Cardiac muscle cell (in vitro differentiated cells and primary cell): ENCODE data around the gene FAM185A. TPM values are rescaled to one million over a fixed set of nuclear protein-coding genes. Genes with fewer than 3 reads are reported as not detected.
"Not testable (repeated sequence)": the region's sequence is repeated elsewhere in the genome, so short reads cannot be mapped to it uniquely, and the experiment has no call there.

Experiments
- DNase-seq, 2 donors: peaks; one replicate each; pipeline versions ENCODE4 v3.0.0 to v3.0.0-alpha.2; 2010 to 2017; ENCODE audit warnings: low read depth in 1 of 2, low spot score in 1 of 2
- H3K27ac ChIP-seq: fragments of 200-600 bp; sonication (generic); 2 replicates; pipeline ENCODE4 v1.5.1; 2016
- H3K27me3 ChIP-seq: fragments of 200-600 bp; sonication (generic); 2 replicates; pipeline ENCODE4 v1.6.0; 2016; ENCODE audit warnings: control low read depth
- H3K36me3 ChIP-seq: fragments of 200-600 bp; sonication (generic); 2 replicates; pipeline ENCODE4 v1.5.1; 2016; ENCODE audit warnings: control low read depth
- H3K4me1 ChIP-seq: fragments of 200-600 bp; sonication (generic); 2 replicates; pipeline ENCODE4 v1.8.1; 2017; ENCODE audit warnings: low read depth, mild to moderate bottlenecking, mixed run types
- H3K4me3 ChIP-seq: fragments of 200-600 bp; sonication (generic); 2 replicates; pipeline ENCODE4 v1.5.1; 2016; ENCODE audit warnings: mild to moderate bottlenecking
- H3K9me3 ChIP-seq: fragments of 200-600 bp; sonication (generic); 2 replicates; pipeline ENCODE4 v1.5.1; 2017; ENCODE audit warnings: low read depth, mild to moderate bottlenecking, control low read depth
- polyA plus RNA-seq: library from polyadenylated mRNA; unstranded; fragments of >200 nt; fragmentation: Nextera tagmentation; extraction: Ambion mirVana; gene quantifications from 2 replicates; pipeline ENCODE4 v1.2.1, GENCODE V29; 2016
- total RNA-seq: library from RNA; depleted of rRNA; stranded (reverse); fragments of >200 nt; gene quantifications from 2 replicates; pipeline ENCODE4 v1.2.3, GENCODE V29; 2016
- TF ChIP-seq, protein P1 (sequence below): IDR thresholded peaks from 2 replicates; pipeline ENCODE4 v1.5.1; 2012; ENCODE audit warnings: low read depth, mild to moderate bottlenecking, low read length

The FAM185A gene
- total and polyA plus RNA-seq, 2 experiments from 2014 or later, result 10.5 to 32.4 TPM

DNA sequence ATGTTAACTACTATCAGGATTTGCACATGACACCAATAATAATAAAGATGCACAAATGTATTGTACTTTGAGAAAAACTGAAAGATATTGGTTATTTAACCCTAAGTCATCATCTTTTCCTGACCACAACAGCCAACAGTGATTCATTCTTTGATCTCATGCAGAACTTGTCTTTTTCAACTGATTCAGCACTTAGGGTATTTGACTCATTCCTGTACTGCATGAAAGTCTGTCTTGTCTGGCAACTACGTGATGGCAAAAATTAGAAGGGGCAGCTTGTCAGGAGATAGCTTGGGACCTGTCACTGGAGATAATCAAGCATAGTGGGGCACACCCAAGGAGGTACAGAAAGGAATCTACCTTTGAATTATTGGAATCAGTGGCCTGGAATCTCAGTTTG is 86.2 kb downstream of the FAM185A start:
- TF ChIP-seq, protein P1, sequence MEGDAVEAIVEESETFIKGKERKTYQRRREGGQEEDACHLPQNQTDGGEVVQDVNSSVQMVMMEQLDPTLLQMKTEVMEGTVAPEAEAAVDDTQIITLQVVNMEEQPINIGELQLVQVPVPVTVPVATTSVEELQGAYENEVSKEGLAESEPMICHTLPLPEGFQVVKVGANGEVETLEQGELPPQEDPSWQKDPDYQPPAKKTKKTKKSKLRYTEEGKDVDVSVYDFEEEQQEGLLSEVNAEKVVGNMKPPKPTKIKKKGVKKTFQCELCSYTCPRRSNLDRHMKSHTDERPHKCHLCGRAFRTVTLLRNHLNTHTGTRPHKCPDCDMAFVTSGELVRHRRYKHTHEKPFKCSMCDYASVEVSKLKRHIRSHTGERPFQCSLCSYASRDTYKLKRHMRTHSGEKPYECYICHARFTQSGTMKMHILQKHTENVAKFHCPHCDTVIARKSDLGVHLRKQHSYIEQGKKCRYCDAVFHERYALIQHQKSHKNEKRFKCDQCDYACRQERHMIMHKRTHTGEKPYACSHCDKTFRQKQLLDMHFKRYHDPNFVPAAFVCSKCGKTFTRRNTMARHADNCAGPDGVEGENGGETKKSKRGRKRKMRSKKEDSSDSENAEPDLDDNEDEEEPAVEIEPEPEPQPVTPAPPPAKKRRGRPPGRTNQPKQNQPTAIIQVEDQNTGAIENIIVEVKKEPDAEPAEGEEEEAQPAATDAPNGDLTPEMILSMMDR, result no peak
- no peaks in the 10 kb centered on the region for H3K36me3 ChIP-seq
- H3K4me1 ChIP-seq, result no peaks in the 10 kb centered on the region
- no peak overlapping the region for H3K27ac ChIP-seq
- DNase-seq, result peak in 1 of 2 donors; percentile 63
- H3K9me3 ChIP-seq, result no peaks in the 10 kb centered on the region
- H3K4me3 ChIP-seq, result no peak overlapping the region
- H3K27me3 ChIP-seq, result no peaks in the 10 kb centered on the region

DNA sequence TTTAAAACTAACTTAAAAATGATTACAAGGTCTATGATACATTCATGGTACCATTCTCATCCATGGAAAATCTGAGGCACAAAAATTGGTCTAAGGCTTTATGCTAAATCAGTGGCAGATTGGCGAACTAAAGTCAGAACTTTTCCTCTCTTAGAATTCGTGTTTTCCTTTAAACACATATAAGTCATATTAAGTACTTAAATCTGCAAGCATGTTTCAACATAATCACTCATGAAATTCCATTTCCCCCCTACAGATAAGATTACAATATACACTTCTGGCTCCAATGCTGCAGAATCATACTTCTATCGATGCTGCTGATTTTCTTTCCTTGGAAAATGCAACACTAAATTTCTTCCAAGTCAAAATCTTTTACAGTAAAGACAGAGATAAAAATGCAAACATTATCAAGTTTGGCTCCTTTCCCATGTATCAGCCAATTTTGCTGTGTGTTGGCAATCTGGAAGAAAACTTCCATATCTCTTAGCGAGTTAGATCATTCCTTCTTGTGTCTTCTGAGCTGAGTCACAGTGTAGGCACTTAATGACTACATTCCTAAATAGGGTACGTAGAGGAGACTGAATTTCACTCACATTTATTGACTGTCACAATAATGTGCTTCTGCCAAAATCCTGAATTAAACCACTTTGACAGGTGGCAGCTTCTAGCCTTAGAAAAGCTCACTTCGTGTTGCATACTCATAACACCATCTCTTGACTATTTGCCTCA is 87.6 kb downstream of the FAM185A start:
- no peaks in the 10 kb centered on the region for H3K4me1 ChIP-seq
- no peak overlapping the region for H3K27ac ChIP-seq
- H3K9me3 ChIP-seq, result no peaks in the 10 kb centered on the region
- H3K4me3 ChIP-seq, result no peak overlapping the region
- H3K36me3 ChIP-seq, result no peaks in the 10 kb centered on the region
- DNase-seq, result peak in 1 of 2 donors; percentile 89
- TF ChIP-seq, protein P1, result no peak
- no peaks in the 10 kb centered on the region for H3K27me3 ChIP-seq

DNA sequence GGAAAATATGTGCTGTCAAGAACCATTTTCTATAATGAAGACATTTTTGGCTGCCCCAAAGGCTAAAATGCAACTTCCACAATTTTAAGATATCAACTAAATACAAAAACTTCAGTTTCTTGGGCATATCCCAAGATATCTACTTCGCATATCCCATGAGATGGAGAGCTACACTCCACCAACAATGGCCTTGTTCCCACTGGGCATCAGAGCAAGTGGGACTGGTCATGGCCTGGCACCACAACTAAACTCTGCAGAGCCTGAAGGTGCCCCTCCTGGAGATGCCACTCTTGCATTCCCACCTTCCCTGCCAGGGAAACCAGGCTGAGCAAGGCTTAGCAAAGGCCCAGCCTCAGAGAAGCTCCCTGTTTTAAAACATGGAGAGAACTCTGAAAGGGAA is 88.2 kb downstream of the FAM185A start:
- Histone ChIP-seq H3K27ac (no peak overlapping the region), H3K9me3 (no peaks in the 10 kb centered on the region), H3K4me1 (no peaks in the 10 kb centered on the region), H3K27me3 (no peaks in the 10 kb centered on the region), H3K4me3 (no peak overlapping the region), H3K36me3 (no peaks in the 10 kb centered on the region)
- DNase-seq, result no peak
- TF ChIP-seq, protein P1, result no peak

DNA sequence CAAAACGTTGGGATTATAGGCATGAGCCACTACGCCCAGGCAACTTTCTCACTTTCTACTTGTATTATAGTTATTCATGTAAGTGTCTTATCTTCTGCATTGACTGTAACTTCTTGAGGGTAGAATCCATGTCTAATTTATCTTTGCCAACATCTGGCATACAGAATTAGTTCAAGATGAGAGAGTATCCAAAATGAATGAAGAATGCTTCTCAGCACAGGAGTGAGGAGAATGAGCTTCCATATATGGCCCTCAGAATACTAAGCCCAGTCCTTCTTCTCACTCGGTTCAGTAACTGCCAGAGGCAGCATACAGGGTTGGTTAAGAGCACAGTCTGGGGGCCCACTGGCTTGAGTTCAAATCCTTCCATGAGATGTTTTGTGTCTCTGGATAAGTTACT is 89.0 kb downstream of the FAM185A start:
- no peaks in the 10 kb centered on the region for H3K27me3 ChIP-seq
- H3K27ac ChIP-seq, result no peak overlapping the region
- no peak for DNase-seq
- no peak overlapping the region for H3K4me3 ChIP-seq
- no peaks in the 10 kb centered on the region for H3K4me1 ChIP-seq
- no peaks in the 10 kb centered on the region for H3K9me3 ChIP-seq
- TF ChIP-seq, protein P1, result no peak
- no peaks in the 10 kb centered on the region for H3K36me3 ChIP-seq

DNA sequence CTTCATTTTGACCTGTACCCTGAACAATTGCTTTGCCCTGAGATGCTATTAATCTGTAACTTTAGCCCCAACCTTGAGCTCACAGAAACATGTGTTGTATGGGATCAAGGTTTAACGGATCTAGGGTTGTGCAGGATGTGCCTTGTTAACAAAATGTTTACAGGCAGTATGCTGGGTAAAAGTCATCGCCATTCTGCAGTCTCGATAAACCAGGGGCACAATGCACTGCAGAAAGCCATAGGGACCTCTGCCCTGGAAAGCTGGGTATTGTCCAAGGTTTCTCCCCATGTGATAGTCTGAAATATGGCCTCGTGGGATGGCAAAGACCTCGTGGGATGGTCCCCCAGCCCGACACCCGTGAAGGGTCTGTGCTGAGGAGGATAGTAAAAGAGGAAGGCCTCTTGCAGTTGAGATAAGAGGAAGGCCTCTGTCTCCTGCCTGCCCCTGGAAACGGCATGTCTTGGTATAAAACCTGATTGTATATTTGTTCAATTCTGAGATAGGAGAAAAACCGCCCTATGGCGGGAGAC is 89.8 kb downstream of the FAM185A start:
- H3K27ac ChIP-seq, DNase-seq, H3K36me3 ChIP-seq, H3K9me3 ChIP-seq, H3K27me3 ChIP-seq, H3K4me1 ChIP-seq, H3K4me3 ChIP-seq: not testable (repeated sequence)

DNA sequence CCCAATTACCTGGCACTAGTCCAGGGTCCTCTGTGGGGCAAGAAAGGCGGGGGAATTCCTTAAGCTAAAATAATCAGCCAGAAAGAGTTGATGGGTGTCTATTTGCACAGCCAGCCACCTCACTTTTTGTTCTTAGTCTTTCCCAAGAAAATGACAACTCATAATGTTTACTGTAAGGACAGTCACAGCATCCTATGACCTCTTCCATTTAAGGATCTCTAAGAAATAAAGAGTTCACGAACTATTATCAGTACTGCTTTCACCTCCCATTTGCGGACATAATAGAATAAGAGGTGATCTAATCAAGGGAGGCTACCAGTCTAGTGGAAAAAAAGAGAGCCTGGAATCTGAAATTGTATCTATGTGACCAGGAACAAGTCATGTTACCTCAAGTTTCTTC is 91.6 kb downstream of the FAM185A start:
- H3K36me3 ChIP-seq, result no peaks in the 10 kb centered on the region
- no peak for DNase-seq
- TF ChIP-seq, protein P1, result no peak
- H3K4me3 ChIP-seq, result no peak overlapping the region
- no peaks in the 10 kb centered on the region for H3K27me3 ChIP-seq
- no peaks in the 10 kb centered on the region for H3K9me3 ChIP-seq
- no peaks in the 10 kb centered on the region for H3K4me1 ChIP-seq
- no peak overlapping the region for H3K27ac ChIP-seq
